Heart left ventricle (tissue), 16 donors: ENCODE data around the gene ASIC1. TPM values are rescaled to one million over a fixed set of nuclear protein-coding genes. Genes with fewer than 3 reads are reported as not detected.

Experiments used
- ATAC-seq, 4 donors: fragments of 200-7000 bp; cut with Tn5 transposase; one replicate each; pipeline ENCODE4 v1.9.1; 2020 to 2022; ENCODE audit warnings: moderate library complexity in 4 of 4, mild to moderate bottlenecking in 3 of 4, moderate number of reproducible peaks in 1 of 4
- DNase-seq, 5 donors: peaks; one replicate each; pipeline ENCODE4 v3.0.0-alpha.2; 2020
- H3K27ac ChIP-seq, 12 donors: fragments of 200-600 bp; sonication (generic) in 4 of 12; one replicate each; pipeline versions ENCODE4 v1.5.0 to v1.8.0; 2016 to 2022; ENCODE audit warnings: mild to moderate bottlenecking in 2 of 12
- H3K27me3 ChIP-seq, 9 donors: fragments of 200-600 bp; sonication (generic) in 2 of 9; one replicate each; pipeline versions ENCODE4 v1.5.1 to v1.8.0; 2016 to 2022; ENCODE audit warnings: mild to moderate bottlenecking in 3 of 9
- H3K36me3 ChIP-seq, 9 donors: fragments of 200-600 bp; sonication (generic) in 2 of 9; one replicate each; pipeline versions ENCODE4 v1.5.0 to v1.8.0; 2018 to 2022; ENCODE audit warnings: mild to moderate bottlenecking in 2 of 9
- H3K4me1 ChIP-seq, 12 donors: fragments of 200-600 bp; sonication (generic) in 4 of 12; one replicate each; pipeline versions ENCODE4 v1.5.0 to v1.8.0; 2016 to 2022; ENCODE audit warnings: mild to moderate bottlenecking in 3 of 12
- H3K4me3 ChIP-seq, 12 donors: fragments of 200-600 bp; sonication (generic) in 4 of 12; one replicate each; pipeline versions ENCODE4 v1.5.0 to v1.8.0; 2017 to 2022; ENCODE audit warnings: mild to moderate bottlenecking in 9 of 12, moderate library complexity in 4 of 12
- H3K9me3 ChIP-seq, 12 donors: fragments of 200-600 bp; sonication (generic) in 4 of 12; one replicate each; pipeline versions ENCODE4 v1.5.0 to v1.8.0; 2016 to 2022; ENCODE audit warnings: mild to moderate bottlenecking in 1 of 12
- POLR2A ChIP-seq, 2 donors: fragments of 450-650 bp; IDR thresholded peaks; one replicate each; pipeline ENCODE4 v1.6.1; 2017; ENCODE audit warnings: antibody characterized with exemption in 2 of 2, mild to moderate bottlenecking in 2 of 2, moderate library complexity in 2 of 2
- WGBS, 4 donors: extraction: QIAGEN DNeasy Blood & Tissue Kit in 2 of 4; methylation state at CpG; one replicate each; pipeline versions ENCODE4 v1.1.5 to v1.1.7; 2013 to 2018; 5-methylcytosine and 5-hydroxymethylcytosine counted together
- intact Hi-C, 10 donors: fragments of 100-400 bp; cut with DNase I; formaldehyde crosslinking; loops; one replicate each; pipeline versions ENCODE4 v1.11.1 to v1.14.2; 2022
- polyA plus RNA-seq, 2 donors: library from polyadenylated mRNA; stranded (reverse); fragments of 200-250 nt; gene quantifications; one replicate each; pipeline ENCODE4 v1.2.3, GENCODE V29; 2013
- total RNA-seq, 9 donors: library from RNA; depleted of rRNA in 2 of 9; stranded (reverse); fragments of >200 nt in 2 of 9; fragmentation: NEBNext Ultra II Directional in 3 of 9; extraction: Animal tissue kit (Norgen Biotek cat#: 25700) in 3 of 9; gene quantifications; one replicate each; pipeline versions ENCODE4 v1.1.0 to v1.2.4, GENCODE V29; 2016 to 2023
- TF ChIP-seq, protein P1 (sequence below), 12 donors: fragments of 200-600 bp; sonication (generic) in 4 of 12; IDR thresholded peaks; one replicate each; pipeline versions ENCODE4 v1.5.0 to v1.8.0; 2018 to 2022; ENCODE audit warnings: antibody characterized with exemption in 12 of 12, mild to moderate bottlenecking in 5 of 12
- donor health status: ischemic (EF 13 %, LVEDD 7.1; RV severe dilation, severe dysfunction).
- donor health status: healthy with polysubstance abuse.
- donor health status: DM: no; HTN: yes; CAD: no.
- donor health status: DM: no; HTN: no; CAD: no.
- donor health status: ischemic (EF 25% LVEDD 6.9; RV normal size, moderate dysfunction).
- donor health status: ischemic (EF 25% LVEDD 5.7; RV mildly dilated, moderate dysfunction).
- donor health status: healthy.
- donor health status: DM: yes; HTN: yes; CAD: no.
- donor health status: ischemic (EF 35%, LVEDD 5.7; RV mildly dilated, moderate dysfunction).
- donor health status: nonischemic (EF 11% LVEDD 7.7; RV severe dilation, severe dysfunction).
- donor health status: DM: yes; HTN: yes; CAD: no.
- donor health status: PGD.
- donor health status: ischemic (EF 29% LVEDD 5.4; RV normal size, mild dysfunction).
- donor health status: nonischemic (EF 23%, LVEDD 6.1; RV moderate dilation, normal function).

The ASIC1 gene
- total and polyA plus RNA-seq, 11 donors: 0.31 to 1.8 (median 0.71) TPM

DNA sequence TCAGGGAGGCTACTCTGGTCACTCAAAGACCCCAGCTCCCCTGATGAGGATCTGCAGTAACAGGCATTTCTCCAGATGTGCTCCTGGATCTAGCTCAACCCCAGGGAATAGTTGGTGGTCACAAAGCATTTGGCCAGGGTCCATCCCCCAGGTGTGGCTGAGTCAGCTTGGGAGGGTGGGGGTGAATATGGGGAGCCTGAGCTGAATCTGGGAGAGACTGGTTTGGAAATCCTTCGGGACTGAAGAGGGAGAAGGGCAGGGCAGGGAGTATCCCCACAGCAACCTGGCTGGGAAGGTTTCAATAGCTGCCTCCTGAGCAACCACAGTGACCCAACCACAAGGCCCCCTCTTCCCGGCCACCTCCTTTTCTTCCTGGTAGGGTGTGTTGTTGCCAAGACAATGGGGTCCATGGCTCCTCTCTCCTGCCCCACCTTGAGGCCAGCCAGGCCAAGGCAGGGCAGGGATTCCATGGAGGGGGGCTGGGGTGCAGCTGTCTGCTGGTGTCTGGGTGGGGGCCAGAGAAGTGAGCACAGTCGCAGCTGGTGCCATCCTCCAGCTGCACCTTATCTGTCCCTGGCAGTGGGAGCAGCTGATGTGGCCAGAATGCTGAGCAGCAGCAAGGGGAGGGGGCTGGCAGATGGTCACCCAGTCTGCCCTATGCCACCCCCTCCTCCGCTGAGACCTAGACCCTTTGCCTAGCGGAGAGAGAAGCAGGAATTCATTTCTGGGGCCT, 5.5 kb downstream of the ASIC1 start:
- Histone ChIP-seq H3K27ac (no peak overlapping the region), H3K9me3 (no peaks in the 10 kb centered on the region), H3K27me3 (peaks cover 0 to 10% (median 0%) of the 10 kb centered on the region in 9 donors), H3K4me3 (no peak overlapping the region), H3K4me1 (peaks cover 0 to 14% (median 1%) of the 10 kb centered on the region in 12 donors), H3K36me3 (no peaks in the 10 kb centered on the region)
- DNase-seq (no peak), ATAC-seq (no peak)
- intact Hi-C loops: loop anchor here in 3 of 10 donors (5.0 to 10.0 kb wide), 3 partner anchors 96 to 298 kb away; no protein-coding TSS in a partner anchor
- WGBS, 4 donors: 82 to 94% (median 86%) methylated on average over 3 to 5 of the region's 5 CpGs
- TF ChIP-seq POLR2A (IDR thresholded peaks at IDR 0.05): no peak
- TF ChIP-seq, protein P1, sequence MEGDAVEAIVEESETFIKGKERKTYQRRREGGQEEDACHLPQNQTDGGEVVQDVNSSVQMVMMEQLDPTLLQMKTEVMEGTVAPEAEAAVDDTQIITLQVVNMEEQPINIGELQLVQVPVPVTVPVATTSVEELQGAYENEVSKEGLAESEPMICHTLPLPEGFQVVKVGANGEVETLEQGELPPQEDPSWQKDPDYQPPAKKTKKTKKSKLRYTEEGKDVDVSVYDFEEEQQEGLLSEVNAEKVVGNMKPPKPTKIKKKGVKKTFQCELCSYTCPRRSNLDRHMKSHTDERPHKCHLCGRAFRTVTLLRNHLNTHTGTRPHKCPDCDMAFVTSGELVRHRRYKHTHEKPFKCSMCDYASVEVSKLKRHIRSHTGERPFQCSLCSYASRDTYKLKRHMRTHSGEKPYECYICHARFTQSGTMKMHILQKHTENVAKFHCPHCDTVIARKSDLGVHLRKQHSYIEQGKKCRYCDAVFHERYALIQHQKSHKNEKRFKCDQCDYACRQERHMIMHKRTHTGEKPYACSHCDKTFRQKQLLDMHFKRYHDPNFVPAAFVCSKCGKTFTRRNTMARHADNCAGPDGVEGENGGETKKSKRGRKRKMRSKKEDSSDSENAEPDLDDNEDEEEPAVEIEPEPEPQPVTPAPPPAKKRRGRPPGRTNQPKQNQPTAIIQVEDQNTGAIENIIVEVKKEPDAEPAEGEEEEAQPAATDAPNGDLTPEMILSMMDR (IDR thresholded peaks at IDR 0.05): no peak

DNA sequence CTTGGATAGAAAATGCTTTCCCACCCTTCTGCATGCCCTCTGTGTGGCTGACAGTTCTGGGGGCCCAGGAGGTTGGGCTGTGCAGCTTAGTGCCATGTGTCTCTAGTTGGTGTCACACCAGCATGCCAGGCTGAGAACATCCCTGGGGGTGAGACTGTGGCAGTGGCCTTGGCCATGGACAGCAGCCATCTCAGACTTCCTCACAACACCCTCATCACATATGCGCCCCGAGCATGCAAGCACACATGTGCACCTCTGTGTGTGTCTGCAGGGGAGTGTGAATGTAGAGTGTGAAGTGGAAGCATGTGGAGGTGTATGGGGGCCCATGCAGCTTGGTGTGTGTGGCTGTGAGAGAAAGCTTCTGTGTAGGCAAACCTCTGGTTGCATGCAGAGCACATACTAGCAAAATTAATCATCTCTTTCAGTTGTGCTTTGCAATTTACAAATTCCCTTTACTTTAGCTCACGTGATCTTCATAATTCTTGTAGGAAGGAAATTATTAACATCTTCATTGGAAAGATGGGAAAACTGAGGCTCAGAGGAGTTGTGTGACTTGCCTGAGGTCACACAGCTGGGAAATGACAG, 8.4 kb downstream of the ASIC1 start:
- Histone ChIP-seq H3K27me3 (no peaks in the 10 kb centered on the region), H3K36me3 (no peaks in the 10 kb centered on the region), H3K27ac (no peak overlapping the region), H3K9me3 (no peaks in the 10 kb centered on the region), H3K4me3 (no peak overlapping the region), H3K4me1 (peaks cover 0 to 13% (median 1%) of the 10 kb centered on the region in 12 donors)
- 74 to 89% (median 78%) methylated on average over 3 of the region's 3 CpGs for WGBS, 4 donors
- TF ChIP-seq, protein P1 (IDR thresholded peaks at IDR 0.05): no peak
- no peak for TF ChIP-seq POLR2A (IDR thresholded peaks at IDR 0.05)
- DNase-seq (no peak), ATAC-seq (no peak)
- intact Hi-C loops: loop anchor here in 1 of 10 donors (10.0 kb wide), 1 partner anchor 301 kb away; no protein-coding TSS in a partner anchor

GRCh38 chr12:50066402-50066801, 9.0 kb downstream of the ASIC1 start:
- H3K9me3 ChIP-seq: no peaks in the 10 kb centered on the region
- H3K27me3 ChIP-seq: no peaks in the 10 kb centered on the region
- intact Hi-C loops: loop anchor here in 1 of 10 donors (10.0 kb wide), 1 partner anchor 302 kb away; no protein-coding TSS in a partner anchor
- H3K4me3 ChIP-seq: no peak overlapping the region
- TF ChIP-seq, protein P1 (IDR thresholded peaks at IDR 0.05): no peak
- TF ChIP-seq POLR2A (IDR thresholded peaks at IDR 0.05): no peak
- peak in 3 of 4 donors; percentile 43 to 61 (median 58) for ATAC-seq
- WGBS, 4 donors: 39 to 50% (median 44%) methylated on average over 5 of the region's 5 CpGs
- DNase-seq: peak in 2 of 5 donors; percentile 35 to 42
- H3K36me3 ChIP-seq: no peaks in the 10 kb centered on the region
- H3K27ac ChIP-seq: peak overlapping the region in 1 of 12 donors; percentile 34
- peaks cover 0 to 13% (median 2%) of the 10 kb centered on the region in 12 donors for H3K4me1 ChIP-seq

DNA sequence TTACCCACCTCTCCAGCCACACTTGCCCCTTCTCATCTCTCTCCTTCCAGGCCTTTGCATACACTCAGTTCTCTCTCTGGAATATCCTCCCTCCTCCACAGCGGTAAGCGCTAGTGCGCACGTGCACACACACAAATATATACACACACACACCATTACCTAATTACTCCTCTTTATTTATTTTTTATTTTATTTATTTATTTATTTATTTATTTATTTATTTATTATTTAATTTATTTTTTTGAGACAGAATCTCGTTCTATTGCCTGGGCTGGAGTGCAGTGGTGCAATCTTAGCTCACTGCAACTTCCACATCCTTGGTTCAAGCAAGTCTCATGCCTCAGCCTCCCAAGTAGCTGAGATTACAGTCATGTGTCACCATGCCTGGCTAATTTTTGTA, 11.7 kb downstream of the ASIC1 start:
- TF ChIP-seq, protein P1 (IDR thresholded peaks at IDR 0.05): no peak
- no peak for TF ChIP-seq POLR2A (IDR thresholded peaks at IDR 0.05)
- no peak for ATAC-seq

More for the DNA sequence above, 11.7 kb downstream of the ASIC1 start:
- no peaks in the 10 kb centered on the region for H3K36me3 ChIP-seq
- H3K27me3 ChIP-seq: no peaks in the 10 kb centered on the region
- no peak overlapping the region for H3K27ac ChIP-seq
- intact Hi-C loops: loop anchor here in 2 of 10 donors (1.0 to 10.0 kb wide), 2 partner anchors 101 to 304 kb away; no protein-coding TSS in a partner anchor
- WGBS, 4 donors: 96 to 97% (median 97%) methylated on average over 5 of the region's 5 CpGs
- no peak for DNase-seq
- H3K4me1 ChIP-seq: peaks cover 0 to 13% (median 2%) of the 10 kb centered on the region in 12 donors
- H3K4me3 ChIP-seq: no peak overlapping the region
- H3K9me3 ChIP-seq: no peaks in the 10 kb centered on the region
